B cell (primary cell): ENCODE data around the gene KLC4.

ENCODE experiments used
- EZH2 ChIP-seq: IDR thresholded peaks from 2 replicates; pipeline ENCODE4 v1.6.1; 2012; ENCODE audit warnings: borderline replicate concordance, low read depth, mild to moderate bottlenecking, moderate library complexity, low read length; ENCODE audit not compliant: insufficient read depth, poor library complexity, severe bottlenecking
- TF ChIP-seq, protein P1 (sequence below): fragments of 200-600 bp; IDR thresholded peaks from one replicate; pipeline ENCODE4 v1.8.0; 2022; ENCODE audit warnings: antibody characterized with exemption, mild to moderate bottlenecking

DNA sequence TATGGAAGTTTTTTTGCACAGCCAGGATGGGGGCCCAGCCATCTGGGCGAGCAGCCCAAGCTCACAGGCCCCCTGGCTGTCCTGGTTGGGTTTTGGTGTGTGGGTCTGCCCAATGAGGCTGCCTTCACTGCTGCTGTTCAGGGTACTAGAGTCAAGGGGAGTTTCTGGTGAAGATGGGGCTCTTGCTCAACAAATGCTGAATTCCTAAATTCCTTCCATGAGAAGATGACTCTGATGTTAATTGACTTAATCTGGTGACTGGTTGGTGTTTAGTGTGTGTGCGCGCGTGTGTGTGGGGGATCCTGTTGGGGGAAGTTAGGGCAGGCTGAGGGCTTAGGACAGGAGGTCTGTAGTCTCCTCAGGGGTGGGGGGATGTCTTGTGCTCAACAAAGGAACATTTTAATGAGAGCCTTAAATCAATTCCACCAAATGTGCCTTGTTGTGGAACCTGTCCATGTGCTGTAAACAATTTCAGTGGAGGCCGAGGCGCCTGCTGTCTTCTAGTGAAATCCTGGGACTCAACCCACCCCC is 18.6 kb downstream of the KLC4 start:
- TF ChIP-seq EZH2: no peak
- TF ChIP-seq, protein P1, sequence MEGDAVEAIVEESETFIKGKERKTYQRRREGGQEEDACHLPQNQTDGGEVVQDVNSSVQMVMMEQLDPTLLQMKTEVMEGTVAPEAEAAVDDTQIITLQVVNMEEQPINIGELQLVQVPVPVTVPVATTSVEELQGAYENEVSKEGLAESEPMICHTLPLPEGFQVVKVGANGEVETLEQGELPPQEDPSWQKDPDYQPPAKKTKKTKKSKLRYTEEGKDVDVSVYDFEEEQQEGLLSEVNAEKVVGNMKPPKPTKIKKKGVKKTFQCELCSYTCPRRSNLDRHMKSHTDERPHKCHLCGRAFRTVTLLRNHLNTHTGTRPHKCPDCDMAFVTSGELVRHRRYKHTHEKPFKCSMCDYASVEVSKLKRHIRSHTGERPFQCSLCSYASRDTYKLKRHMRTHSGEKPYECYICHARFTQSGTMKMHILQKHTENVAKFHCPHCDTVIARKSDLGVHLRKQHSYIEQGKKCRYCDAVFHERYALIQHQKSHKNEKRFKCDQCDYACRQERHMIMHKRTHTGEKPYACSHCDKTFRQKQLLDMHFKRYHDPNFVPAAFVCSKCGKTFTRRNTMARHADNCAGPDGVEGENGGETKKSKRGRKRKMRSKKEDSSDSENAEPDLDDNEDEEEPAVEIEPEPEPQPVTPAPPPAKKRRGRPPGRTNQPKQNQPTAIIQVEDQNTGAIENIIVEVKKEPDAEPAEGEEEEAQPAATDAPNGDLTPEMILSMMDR: no peak
